Measurements from ENCODE around the gene GRK3. TPM values are rescaled to one million over a fixed set of nuclear protein-coding genes. Genes with fewer than 3 reads are reported as not detected.
A peak's percentile ranks its signal among the peaks of the same experiment; 100 is the strongest.
"Not testable (repeated sequence)": the region's sequence is repeated elsewhere in the genome, so short reads cannot be mapped to it uniquely, and the experiment has no call there.

The GRK3 gene
- total RNA-seq, 1 donor from 2014 or later: 34.3 TPM

GRCh38 chr22:25573841-25574240, 9.4 kb downstream of the GRK3 start:
- Histone ChIP-seq H3K9me3 (no peaks in the 10 kb centered on the region), H3K27ac (no peak overlapping the region), H3K4me3 (no peak overlapping the region), H3K27me3 (ENCODE audit: low read depth) (no peaks in the 10 kb centered on the region), H3K36me3 (no peaks in the 10 kb centered on the region), H3K4me1 (peaks cover 19% of the 10 kb centered on the region)
- intact Hi-C loops (cut with DNase I): no loop called here
- ATAC-seq (no peak), DNase-seq (no peak)
- TF ChIP-seq CTCF (IDR thresholded peaks at IDR 0.05): no peak

- Histone ChIP-seq H3K36me3 (no peaks in the 10 kb centered on the region), H3K4me3 (no peak overlapping the region), H3K4me1 (peaks cover 10% of the 10 kb centered on the region), H3K27me3 (ENCODE audit: low read depth) (no peaks in the 10 kb centered on the region), H3K9me3 (no peaks in the 10 kb centered on the region), H3K27ac (no peak overlapping the region)
- intact Hi-C loops (cut with DNase I): no loop called here
- ATAC-seq: no peak
- DNase-seq: no peak
- no peak for TF ChIP-seq CTCF (IDR thresholded peaks at IDR 0.05)
These were observed 10.3 kb downstream of the GRK3 start for GRCh38 chr22:25574736-25575135.

- H3K27ac ChIP-seq; DNase-seq; intact Hi-C loops (cut with DNase I); H3K4me3 ChIP-seq; H3K4me1 ChIP-seq; H3K27me3 ChIP-seq (ENCODE audit: low read depth); ATAC-seq; H3K9me3 ChIP-seq; H3K36me3 ChIP-seq: not testable (repeated sequence)
These were observed 11.4 kb downstream of the GRK3 start for GRCh38 chr22:25575674-25576392.

GRCh38 chr22:25581452-25581851, 17.0 kb downstream of the GRK3 start:
- H3K27ac ChIP-seq; H3K4me3 ChIP-seq; DNase-seq; intact Hi-C loops (cut with DNase I); H3K36me3 ChIP-seq; H3K4me1 ChIP-seq; ATAC-seq; H3K9me3 ChIP-seq; H3K27me3 ChIP-seq (ENCODE audit: low read depth): not testable (repeated sequence)

- DNase-seq (no peak), ATAC-seq (no peak)
- Histone ChIP-seq H3K27me3 (ENCODE audit: low read depth) (no peaks in the 10 kb centered on the region), H3K4me3 (no peak overlapping the region), H3K36me3 (no peaks in the 10 kb centered on the region), H3K9me3 (no peaks in the 10 kb centered on the region), H3K27ac (no peak overlapping the region), H3K4me1 (peaks cover 5% of the 10 kb centered on the region)
- intact Hi-C loops (cut with DNase I): no loop called here
- no peak for TF ChIP-seq CTCF (IDR thresholded peaks at IDR 0.05)
These were observed 18.5 kb downstream of the GRK3 start for GRCh38 chr22:25582946-25583345.

- H3K9me3 ChIP-seq; H3K4me1 ChIP-seq; DNase-seq; intact Hi-C loops (cut with DNase I); H3K27me3 ChIP-seq (ENCODE audit: low read depth); H3K4me3 ChIP-seq; H3K36me3 ChIP-seq; H3K27ac ChIP-seq: not testable (repeated sequence)
- ATAC-seq: peak; percentile 82 to 91
These were observed 20.5 kb downstream of the GRK3 start for GRCh38 chr22:25584993-25585392.

- H3K27me3 ChIP-seq (ENCODE audit: low read depth); intact Hi-C loops (cut with DNase I); ATAC-seq; H3K27ac ChIP-seq; DNase-seq; H3K9me3 ChIP-seq; H3K4me1 ChIP-seq; H3K4me3 ChIP-seq; H3K36me3 ChIP-seq: not testable (repeated sequence)
These were observed 25.2 kb downstream of the GRK3 start for GRCh38 chr22:25589664-25590063.

GRCh38 chr22:25593323-25593722, 28.8 kb downstream of the GRK3 start:
- intact Hi-C loops (cut with DNase I); H3K27me3 ChIP-seq (ENCODE audit: low read depth); ATAC-seq; H3K27ac ChIP-seq; H3K4me3 ChIP-seq; H3K9me3 ChIP-seq; H3K4me1 ChIP-seq; DNase-seq; H3K36me3 ChIP-seq: not testable (repeated sequence)

All from lower lobe of right lung (tissue), 2 donors.